Measurements from ENCODE around the gene GATAD2B.

GRCh38 chr1:153794624-153795329, 128.0 kb downstream of the GATAD2B start:
- TF ChIP-seq POLR2AphosphoS5 (IDR thresholded peaks at IDR 0.05) (no peak), POLR2A (IDR thresholded peaks at IDR 0.05) (no peak)

Measured in stomach (tissue), 4 donors.